DLD1 (cell line): ENCODE results near the gene SLC1A7.

ENCODE experiments used
- in situ Hi-C: cut with HindIII; loops from 2 replicates; pipeline ENCODE4 v1.10.0; 2017; ENCODE audit warnings: low sequenced_read_pairs

Gene SLC1A7

GRCh38 chr1:53134042-53134485, 8.4 kb downstream of the SLC1A7 start:
- in situ Hi-C loops: no loop called here

- in situ Hi-C loops: no loop called here
These were observed 9.0 kb downstream of the SLC1A7 start for GRCh38 chr1:53133261-53134041.

GRCh38 chr1:53132176-53132575, 10.3 kb downstream of the SLC1A7 start:
- in situ Hi-C loops: no loop called here

- in situ Hi-C loops: no loop called here
These were observed 10.9 kb downstream of the SLC1A7 start for GRCh38 chr1:53131590-53131938.

GRCh38 chr1:53130878-53131589, 11.4 kb downstream of the SLC1A7 start:
- in situ Hi-C loops: no loop called here

GRCh38 chr1:53130598-53130877, 11.9 kb downstream of the SLC1A7 start:
- in situ Hi-C loops: no loop called here

- in situ Hi-C loops: no loop called here
These were observed 12.4 kb downstream of the SLC1A7 start for GRCh38 chr1:53129891-53130597.

- in situ Hi-C loops: no loop called here
These were observed 14.0 kb downstream of the SLC1A7 start for GRCh38 chr1:53128401-53128800.

- in situ Hi-C loops: no loop called here
These were observed 14.9 kb downstream of the SLC1A7 start for GRCh38 chr1:53127546-53127945.

- in situ Hi-C loops: no loop called here
These were observed 15.9 kb downstream of the SLC1A7 start for GRCh38 chr1:53126495-53126894.

GRCh38 chr1:53125623-53126360, 16.6 kb downstream of the SLC1A7 start:
- in situ Hi-C loops: no loop called here

GRCh38 chr1:53125122-53125521, 17.3 kb downstream of the SLC1A7 start:
- in situ Hi-C loops: no loop called here

GRCh38 chr1:53123453-53124140, 18.8 kb downstream of the SLC1A7 start:
- in situ Hi-C loops: no loop called here

GRCh38 chr1:53122961-53123413, 19.5 kb downstream of the SLC1A7 start:
- in situ Hi-C loops: no loop called here

GRCh38 chr1:53122201-53122885, 20.1 kb downstream of the SLC1A7 start:
- in situ Hi-C loops: no loop called here

- in situ Hi-C loops: no loop called here
These were observed 20.9 kb downstream of the SLC1A7 start for GRCh38 chr1:53121319-53122172.

- in situ Hi-C loops: no loop called here
These were observed 21.8 kb downstream of the SLC1A7 start for GRCh38 chr1:53120659-53121058.

- in situ Hi-C loops: no loop called here
These were observed 24.6 kb downstream of the SLC1A7 start for GRCh38 chr1:53117836-53118235.

- in situ Hi-C loops: no loop called here
These were observed 25.4 kb downstream of the SLC1A7 start for GRCh38 chr1:53116933-53117600.
